ENCODE results near the gene AFF2.

DNA sequence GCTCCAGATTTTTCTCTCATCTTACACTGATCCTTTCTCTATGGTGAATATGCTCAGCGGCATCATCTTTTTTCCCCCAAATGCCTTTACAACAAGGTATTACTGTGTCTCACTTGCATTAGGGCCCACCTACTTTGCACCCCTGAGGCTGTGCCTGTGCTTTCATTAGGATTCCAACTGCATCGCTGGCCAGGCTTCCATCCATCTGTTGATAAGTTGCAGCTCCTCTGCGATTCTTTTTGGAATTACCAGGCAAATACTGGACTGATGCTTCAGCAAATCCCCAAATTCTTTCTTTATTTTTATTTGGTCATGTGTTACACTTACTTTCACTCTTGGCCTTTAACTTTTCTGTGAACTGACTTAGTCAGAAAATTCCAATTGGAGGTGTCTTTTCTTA, 77.3 kb downstream of the AFF2 start:
- TF ChIP-seq, protein P1, sequence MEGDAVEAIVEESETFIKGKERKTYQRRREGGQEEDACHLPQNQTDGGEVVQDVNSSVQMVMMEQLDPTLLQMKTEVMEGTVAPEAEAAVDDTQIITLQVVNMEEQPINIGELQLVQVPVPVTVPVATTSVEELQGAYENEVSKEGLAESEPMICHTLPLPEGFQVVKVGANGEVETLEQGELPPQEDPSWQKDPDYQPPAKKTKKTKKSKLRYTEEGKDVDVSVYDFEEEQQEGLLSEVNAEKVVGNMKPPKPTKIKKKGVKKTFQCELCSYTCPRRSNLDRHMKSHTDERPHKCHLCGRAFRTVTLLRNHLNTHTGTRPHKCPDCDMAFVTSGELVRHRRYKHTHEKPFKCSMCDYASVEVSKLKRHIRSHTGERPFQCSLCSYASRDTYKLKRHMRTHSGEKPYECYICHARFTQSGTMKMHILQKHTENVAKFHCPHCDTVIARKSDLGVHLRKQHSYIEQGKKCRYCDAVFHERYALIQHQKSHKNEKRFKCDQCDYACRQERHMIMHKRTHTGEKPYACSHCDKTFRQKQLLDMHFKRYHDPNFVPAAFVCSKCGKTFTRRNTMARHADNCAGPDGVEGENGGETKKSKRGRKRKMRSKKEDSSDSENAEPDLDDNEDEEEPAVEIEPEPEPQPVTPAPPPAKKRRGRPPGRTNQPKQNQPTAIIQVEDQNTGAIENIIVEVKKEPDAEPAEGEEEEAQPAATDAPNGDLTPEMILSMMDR (IDR thresholded peaks at IDR 0.05) = no peak
- TF ChIP-seq POLR2A (IDR thresholded peaks at IDR 0.05) = no peak
